Erythroblast (primary cell): Measurements from ENCODE around the gene PRDM15.

Experiments
- GATA1 ChIP-seq: IDR thresholded peaks from 2 replicates; pipeline ENCODE4 v1.6.1; 2011; ENCODE audit warnings: low read depth, mild to moderate bottlenecking, control low read depth, low read length, moderate library complexity
- POLR2A ChIP-seq: IDR thresholded peaks from 2 replicates; pipeline ENCODE4 v1.6.1; 2011; ENCODE audit warnings: mild to moderate bottlenecking, low read length

- TF ChIP-seq POLR2A, result no peak
- no peak for TF ChIP-seq GATA1
Observed at GRCh38 chr21:41763398-41763931, 115.7 kb downstream of the PRDM15 start.
